CD14-positive monocyte (primary cell): ENCODE results near the gene PLXNA1. TPM values are rescaled to one million over a fixed set of nuclear protein-coding genes. Genes with fewer than 3 reads are reported as not detected.
A peak's percentile ranks its signal among the peaks of the same experiment; 100 is the strongest.

ENCODE experiments used
- DNase-seq, 3 donors: peaks; one replicate each; pipeline ENCODE4 v3.0.0-alpha.2; 2011 to 2022
- H2AFZ ChIP-seq: 2 replicates; pipeline ENCODE4 v1.6.0; 2012; ENCODE audit warnings: mild to moderate bottlenecking, low read depth, low read length, inconsistent platforms; ENCODE audit not compliant: insufficient read depth, poor library complexity, severe bottlenecking
- H3K27ac ChIP-seq, 2 donors: 1 replicate in 1 of 2; 2 replicates in 1 of 2; pipeline ENCODE4 v1.5.1; 2012 to 2013; ENCODE audit warnings: low read length in 2 of 2, control low read depth in 1 of 2, inconsistent platforms in 1 of 2, low read depth in 1 of 2, mild to moderate bottlenecking in 1 of 2
- H3K27me3 ChIP-seq, 2 donors: one replicate each; pipeline versions ENCODE4 v1.6.0 to v1.6.1; 2011 to 2013; ENCODE audit warnings: low read length in 2 of 2; ENCODE audit not compliant: control insufficient read depth in 2 of 2, insufficient read depth in 2 of 2
- H3K36me3 ChIP-seq, 2 donors: replicated peaks in 1 of 2; 1 replicate in 1 of 2; 2 replicates in 1 of 2; pipeline versions ENCODE4 v1.5.1 to v1.6.1; 2012 to 2013; ENCODE audit warnings: low read length in 2 of 2, control low read depth in 1 of 2, inconsistent platforms in 1 of 2, mild to moderate bottlenecking in 1 of 2; ENCODE audit not compliant: insufficient read depth in 2 of 2, control insufficient read depth in 1 of 2
- H3K4me1 ChIP-seq, 2 donors: 1 replicate in 1 of 2; 2 replicates in 1 of 2; pipeline versions ENCODE4 v1.5.1 to v1.6.1; 2012 to 2013; ENCODE audit warnings: low read length in 2 of 2, control low read depth in 1 of 2, inconsistent platforms in 1 of 2, mild to moderate bottlenecking in 1 of 2, moderate library complexity in 1 of 2; ENCODE audit not compliant: insufficient read depth in 2 of 2, control insufficient read depth in 1 of 2
- H3K4me2 ChIP-seq: replicated peaks from 2 replicates; pipeline ENCODE3; 2012; ENCODE audit warnings: low read length, moderate library complexity, mild to moderate bottlenecking; ENCODE audit not compliant: poor library complexity, severe bottlenecking; ENCODE audit errors: extremely low read depth
- H3K4me3 ChIP-seq, 3 experiments: fragments of 200-600 bp in 1 of 3; sonication (generic) in 1 of 3; replicated peaks in 1 of 3; 1 replicate in 2 of 3; 2 replicates in 1 of 3; pipeline ENCODE4 v1.5.1; 2011 to 2013; ENCODE audit warnings: low read length in 3 of 3, mild to moderate bottlenecking in 3 of 3, control low read depth in 2 of 3, low read depth in 2 of 3, inconsistent platforms in 1 of 3, moderate library complexity in 1 of 3
- H3K79me2 ChIP-seq: 2 replicates; pipeline ENCODE4 v1.6.0; 2012; ENCODE audit warnings: mild to moderate bottlenecking, control low read depth, inconsistent platforms, low read length, moderate library complexity; ENCODE audit not compliant: insufficient read depth
- H3K9ac ChIP-seq: 2 replicates; pipeline ENCODE4 v1.6.0; 2017; ENCODE audit warnings: low read length, mild to moderate bottlenecking; ENCODE audit not compliant: insufficient read depth, poor library complexity, severe bottlenecking
- H3K9me3 ChIP-seq, 2 donors: replicated peaks in 1 of 2; 1 replicate in 1 of 2; 2 replicates in 1 of 2; pipeline versions ENCODE4 v1.5.1 to v1.6.1; 2012 to 2013; ENCODE audit warnings: low read length in 2 of 2, control low read depth in 1 of 2; ENCODE audit not compliant: control insufficient read depth in 1 of 2, insufficient read depth in 1 of 2
- H4K20me1 ChIP-seq: 2 replicates; pipeline ENCODE4 v1.6.0; 2012; ENCODE audit warnings: mild to moderate bottlenecking, low read length, control low read depth, moderate library complexity; ENCODE audit not compliant: insufficient read depth
- H3K27ac Mint-ChIP-seq, 7 donors: one replicate each; pipeline ENCODE4 v1.8.0; 2020; ENCODE audit warnings: mild to moderate bottlenecking in 7 of 7, mixed read lengths in 7 of 7, moderate library complexity in 6 of 7, inconsistent platforms in 2 of 7
- H3K27me3 Mint-ChIP-seq, 3 donors: one replicate each; pipeline ENCODE4 v1.8.0; 2021 to 2022; ENCODE audit warnings: low read depth in 3 of 3, mild to moderate bottlenecking in 3 of 3, mixed read lengths in 3 of 3, moderate library complexity in 3 of 3, inconsistent platforms in 1 of 3
- H3K36me3 Mint-ChIP-seq, 2 donors: one replicate each; pipeline ENCODE4 v1.8.0; 2020; ENCODE audit warnings: mixed read lengths in 2 of 2, inconsistent platforms in 1 of 2, mild to moderate bottlenecking in 1 of 2
- H3K4me1 Mint-ChIP-seq: one replicate; pipeline ENCODE4 v1.8.0; 2020; ENCODE audit warnings: mild to moderate bottlenecking, mixed read lengths
- H3K4me3 Mint-ChIP-seq, 2 donors: one replicate each; pipeline ENCODE4 v1.8.0; 2020; ENCODE audit warnings: mild to moderate bottlenecking in 2 of 2, mixed read lengths in 2 of 2, moderate library complexity in 1 of 2
- H3K9me3 Mint-ChIP-seq, 7 donors: one replicate each; pipeline ENCODE4 v1.8.0; 2020 to 2022; ENCODE audit warnings: mixed read lengths in 7 of 7, mild to moderate bottlenecking in 6 of 7, moderate library complexity in 6 of 7, inconsistent platforms in 2 of 7
- WGBS: methylation state at CpG from one replicate; pipeline ENCODE4 v1.1.5; 2013; ENCODE audit warnings: missing lambda C conversion rate; ENCODE audit not compliant: insufficient coverage; 5-methylcytosine and 5-hydroxymethylcytosine counted together
- intact Hi-C, 2 donors: fragments of 100-400 bp; cut with micrococcal nuclease; formaldehyde crosslinking; loops; one replicate each; pipeline versions ENCODE4 v1.15.0 to v1.15.1; 2023
- polyA plus RNA-seq, 3 donors: library from polyadenylated mRNA; depleted of rRNA in 1 of 3; unstranded in 2 of 3; stranded (reverse) in 1 of 3; fragments of 300-500 nt in 2 of 3; fragments of >200 nt in 1 of 3; fragmentation: Illumina TruSeq in 2 of 3; gene quantifications; 1 replicate in 2 of 3; 2 replicates in 1 of 3; pipeline ENCODE4 v1.2.3, GENCODE V29; 2012 to 2021
- TF ChIP-seq, protein P1 (sequence below): fragments of 200-600 bp; IDR thresholded peaks from one replicate; pipeline ENCODE4 v1.8.0; 2022; ENCODE audit warnings: antibody characterized with exemption, mild to moderate bottlenecking

The PLXNA1 gene
- polyA plus RNA-seq, 3 donors, result 2.7 TPM; not detected in 2

DNA sequence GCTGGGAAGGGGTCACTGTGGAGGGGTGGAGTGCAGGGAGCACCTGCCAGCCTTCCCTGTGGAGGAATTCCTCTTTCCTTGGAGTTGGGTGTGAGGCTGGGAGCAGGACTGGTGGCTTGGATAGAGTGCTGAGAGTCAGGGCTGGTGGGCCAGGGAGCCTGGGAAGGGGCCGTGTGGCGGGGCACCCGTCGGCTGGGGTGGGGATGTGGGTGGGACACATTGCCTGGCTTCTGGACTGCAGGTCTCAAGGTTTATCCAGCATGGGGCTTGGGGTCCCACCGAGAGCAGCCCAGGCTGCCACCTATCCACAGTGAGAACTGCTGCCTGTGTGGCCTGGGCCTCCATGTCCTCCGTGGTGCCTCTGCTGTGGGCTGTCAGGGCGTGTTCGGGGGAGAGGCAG lies 4.7 kb downstream of the PLXNA1 start:
- Histone ChIP-seq H3K27ac (no peak overlapping the region), H3K4me3 (no peak overlapping the region), H3K9me3 (peaks cover 0 to 4% of the 10 kb centered on the region in 2 donors), H4K20me1 (peaks cover 3% of the 10 kb centered on the region), H3K9ac (no peak overlapping the region), H3K4me2 (no peak overlapping the region), H2AFZ (no peak overlapping the region), H3K79me2 (no peaks in the 10 kb centered on the region), H3K36me3 (no peaks in the 10 kb centered on the region), H3K27me3 (peaks cover 8 to 28% of the 10 kb centered on the region in 2 donors), H3K4me1 (peaks cover 8 to 11% of the 10 kb centered on the region in 2 donors)
- Mint-ChIP-seq H3K9me3 (peaks cover 0 to 2% (median 0%) of the 10 kb centered on the region in 7 donors), H3K4me1 (no peaks in the 10 kb centered on the region), H3K4me3 (no peak overlapping the region), H3K27me3 (peaks cover 6 to 37% (median 28%) of the 10 kb centered on the region in 3 donors), H3K36me3 (peaks cover 0 to 2% of the 10 kb centered on the region in 2 donors), H3K27ac (peak overlapping the region in 1 of 7 donors; percentile 33)
- intact Hi-C loops, result loop anchor here (10.0 kb wide), 2 partner anchors 283 to 317 kb away; partner anchors contain the start of gene CHCHD6 (in 1 of the 2)
- WGBS, result 97% methylated on average over 5 of the region's 8 CpGs
- TF ChIP-seq, protein P1, sequence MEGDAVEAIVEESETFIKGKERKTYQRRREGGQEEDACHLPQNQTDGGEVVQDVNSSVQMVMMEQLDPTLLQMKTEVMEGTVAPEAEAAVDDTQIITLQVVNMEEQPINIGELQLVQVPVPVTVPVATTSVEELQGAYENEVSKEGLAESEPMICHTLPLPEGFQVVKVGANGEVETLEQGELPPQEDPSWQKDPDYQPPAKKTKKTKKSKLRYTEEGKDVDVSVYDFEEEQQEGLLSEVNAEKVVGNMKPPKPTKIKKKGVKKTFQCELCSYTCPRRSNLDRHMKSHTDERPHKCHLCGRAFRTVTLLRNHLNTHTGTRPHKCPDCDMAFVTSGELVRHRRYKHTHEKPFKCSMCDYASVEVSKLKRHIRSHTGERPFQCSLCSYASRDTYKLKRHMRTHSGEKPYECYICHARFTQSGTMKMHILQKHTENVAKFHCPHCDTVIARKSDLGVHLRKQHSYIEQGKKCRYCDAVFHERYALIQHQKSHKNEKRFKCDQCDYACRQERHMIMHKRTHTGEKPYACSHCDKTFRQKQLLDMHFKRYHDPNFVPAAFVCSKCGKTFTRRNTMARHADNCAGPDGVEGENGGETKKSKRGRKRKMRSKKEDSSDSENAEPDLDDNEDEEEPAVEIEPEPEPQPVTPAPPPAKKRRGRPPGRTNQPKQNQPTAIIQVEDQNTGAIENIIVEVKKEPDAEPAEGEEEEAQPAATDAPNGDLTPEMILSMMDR, result no peak
- no peak for DNase-seq

DNA sequence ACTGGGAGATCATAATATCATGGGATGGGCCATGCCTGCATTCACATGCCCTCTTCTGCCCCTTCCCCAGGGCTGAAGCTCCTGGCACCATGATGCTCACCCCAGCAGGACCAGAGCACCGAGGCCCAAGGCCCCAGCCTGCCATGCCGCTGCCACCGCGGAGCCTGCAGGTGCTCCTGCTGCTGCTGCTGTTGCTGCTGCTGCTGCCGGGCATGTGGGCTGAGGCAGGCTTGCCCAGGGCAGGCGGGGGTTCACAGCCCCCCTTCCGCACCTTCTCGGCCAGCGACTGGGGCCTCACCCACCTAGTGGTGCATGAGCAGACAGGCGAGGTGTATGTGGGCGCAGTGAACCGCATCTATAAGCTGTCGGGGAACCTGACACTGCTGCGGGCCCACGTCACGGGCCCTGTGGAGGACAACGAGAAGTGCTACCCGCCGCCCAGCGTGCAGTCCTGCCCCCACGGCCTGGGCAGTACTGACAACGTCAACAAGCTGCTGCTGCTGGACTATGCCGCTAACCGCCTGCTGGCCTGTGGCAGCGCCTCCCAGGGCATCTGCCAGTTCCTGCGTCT lies 5.6 kb downstream of the PLXNA1 start:
- Histone ChIP-seq H3K4me2 (no peak overlapping the region), H3K4me1 (peaks cover 7 to 8% of the 10 kb centered on the region in 2 donors), H3K27me3 (peaks cover 8 to 28% of the 10 kb centered on the region in 2 donors), H3K27ac (no peak overlapping the region), H3K9me3 (peaks cover 0 to 4% of the 10 kb centered on the region in 2 donors), H3K79me2 (no peaks in the 10 kb centered on the region), H3K9ac (no peak overlapping the region), H3K36me3 (no peaks in the 10 kb centered on the region), H4K20me1 (peaks cover 3% of the 10 kb centered on the region), H2AFZ (no peak overlapping the region), H3K4me3 (no peak overlapping the region)
- intact Hi-C loops, result loop anchor here (10.0 kb wide), 2 partner anchors 284 to 316 kb away; partner anchors contain the start of gene CHCHD6 (in 1 of the 2)
- Mint-ChIP-seq H3K36me3 (peaks cover 0 to 2% of the 10 kb centered on the region in 2 donors), H3K27me3 (peaks cover 6 to 35% (median 28%) of the 10 kb centered on the region in 3 donors), H3K27ac (no peak overlapping the region), H3K4me1 (no peaks in the 10 kb centered on the region), H3K9me3 (peaks cover 0 to 2% (median 0%) of the 10 kb centered on the region in 7 donors), H3K4me3 (no peak overlapping the region)
- DNase-seq, result no peak
- WGBS, result 93% methylated on average over 26 of the region's 26 CpGs
- TF ChIP-seq, protein P1, result no peak
